Gastroesophageal sphincter (tissue), 3 donors: ENCODE results near the gene HEATR3.

Source experiments
- CTCF ChIP-seq, 4 experiments: fragments of 200-600 bp in 2 of 4; fragments of 450-650 bp in 2 of 4; sonication (generic) in 1 of 4; IDR thresholded peaks; one replicate each; pipeline ENCODE4 v1.5.1; 2017 to 2019; ENCODE audit warnings: antibody characterized with exemption in 4 of 4, mild to moderate bottlenecking in 2 of 4, moderate library complexity in 2 of 4
- EP300 ChIP-seq: sonication (generic); formaldehyde crosslinking; IDR thresholded peaks from one replicate; pipeline ENCODE4 v1.6.1; 2017; ENCODE audit warnings: antibody characterized with exemption, mild to moderate bottlenecking
- POLR2A ChIP-seq, 2 donors: fragments of 450-650 bp; IDR thresholded peaks; one replicate each; pipeline ENCODE4 v1.6.1; 2017; ENCODE audit warnings: antibody characterized with exemption in 2 of 2, mild to moderate bottlenecking in 2 of 2, moderate library complexity in 1 of 2
- POLR2AphosphoS5 ChIP-seq: sonication (generic); formaldehyde crosslinking; IDR thresholded peaks from one replicate; pipeline ENCODE4 v1.6.1; 2017; ENCODE audit warnings: antibody characterized with exemption

DNA sequence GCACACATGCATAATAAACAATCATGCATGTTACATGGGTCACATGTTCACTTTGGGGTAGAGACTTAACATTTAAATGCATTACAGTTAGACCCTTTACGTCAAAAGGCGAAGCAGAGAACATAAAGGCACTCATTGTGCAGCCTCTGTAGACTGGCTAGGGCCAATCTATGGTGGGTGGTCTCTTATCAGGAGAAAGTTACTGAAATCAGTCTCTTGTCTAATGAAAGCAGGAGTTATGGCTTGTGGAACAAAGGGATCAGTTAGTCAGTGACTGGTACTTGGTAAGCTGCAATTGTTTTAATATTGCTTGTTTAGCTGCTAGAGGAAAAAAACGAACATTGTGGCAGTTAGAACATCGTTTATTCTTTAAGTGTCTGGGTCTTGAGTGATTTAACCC lies 42.1 kb upstream of the HEATR3 start:
- TF ChIP-seq EP300 (no peak), POLR2A (IDR thresholded peaks at IDR 0.05) (no peak), CTCF (IDR thresholded peaks at IDR 0.05) (no peak), POLR2AphosphoS5 (no peak)
